WTC11 (cell line): ENCODE results near the gene LDLR.

ENCODE experiments used
- CREM ChIP-seq: sonication (generic); formaldehyde crosslinking; IDR thresholded peaks from 2 replicates; pipeline ENCODE4 v1.8.1; 2022; ENCODE audit warnings: mild to moderate bottlenecking, missing genetic modification reagents, moderate library complexity
- ETV6 ChIP-seq: sonication (generic); formaldehyde crosslinking; IDR thresholded peaks from 2 replicates; pipeline ENCODE4 v1.8.1; 2022; ENCODE audit warnings: mild to moderate bottlenecking, missing genetic modification reagents
- JUN ChIP-seq: sonication (generic); formaldehyde crosslinking; IDR thresholded peaks from 2 replicates; pipeline ENCODE4 v1.8.0; 2023; ENCODE audit warnings: mild to moderate bottlenecking, missing genetic modification reagents
- MYBL2 ChIP-seq: sonication (generic); formaldehyde crosslinking; IDR thresholded peaks from 2 replicates; pipeline ENCODE4 v1.8.1; 2023; ENCODE audit warnings: mild to moderate bottlenecking, moderate library complexity, missing genetic modification reagents
- NR1H2 ChIP-seq: sonication (generic); formaldehyde crosslinking; IDR thresholded peaks from 2 replicates; pipeline ENCODE4 v1.9.0; 2021; ENCODE audit warnings: mild to moderate bottlenecking, moderate library complexity, missing genetic modification reagents
- PRRX2 ChIP-seq: fragments of 250-450 bp; sonication (Bioruptor Pico); IDR thresholded peaks from 2 replicates; pipeline ENCODE4 v1.8.0; 2021; ENCODE audit warnings: mild to moderate bottlenecking
- SMAD4 ChIP-seq: sonication (generic); formaldehyde crosslinking; IDR thresholded peaks from 2 replicates; pipeline ENCODE4 v1.8.0; 2022; ENCODE audit warnings: mild to moderate bottlenecking, missing genetic modification reagents
- TF ChIP-seq, protein P1 (sequence below): sonication (generic); formaldehyde crosslinking; IDR thresholded peaks from 2 replicates; pipeline ENCODE4 v1.8.1; 2022; ENCODE audit warnings: low read depth, mild to moderate bottlenecking, moderate library complexity, missing genetic modification reagents, borderline replicate concordance
- TF ChIP-seq, protein P2 (sequence below): sonication (generic); formaldehyde crosslinking; IDR thresholded peaks from 2 replicates; pipeline ENCODE4 v1.8.0; 2022; ENCODE audit warnings: mild to moderate bottlenecking, missing genetic modification reagents
- TF ChIP-seq, protein P3 (sequence below): sonication (generic); formaldehyde crosslinking; conservative IDR thresholded peaks from 2 replicates; pipeline ENCODE4 v1.8.1; 2023; ENCODE audit warnings: mild to moderate bottlenecking, low read depth, missing genetic modification reagents, moderate library complexity
- TF ChIP-seq, protein P4 (sequence below): sonication (generic); formaldehyde crosslinking; IDR thresholded peaks from 2 replicates; pipeline ENCODE4 v1.8.1; 2022; ENCODE audit warnings: low read depth, missing genetic modification reagents, borderline replicate concordance
- TF ChIP-seq, protein P5 (sequence below): fragments of 200-600 bp; IDR thresholded peaks from 2 replicates; pipeline ENCODE4 v1.8.0; 2022; ENCODE audit warnings: antibody characterized with exemption

DNA sequence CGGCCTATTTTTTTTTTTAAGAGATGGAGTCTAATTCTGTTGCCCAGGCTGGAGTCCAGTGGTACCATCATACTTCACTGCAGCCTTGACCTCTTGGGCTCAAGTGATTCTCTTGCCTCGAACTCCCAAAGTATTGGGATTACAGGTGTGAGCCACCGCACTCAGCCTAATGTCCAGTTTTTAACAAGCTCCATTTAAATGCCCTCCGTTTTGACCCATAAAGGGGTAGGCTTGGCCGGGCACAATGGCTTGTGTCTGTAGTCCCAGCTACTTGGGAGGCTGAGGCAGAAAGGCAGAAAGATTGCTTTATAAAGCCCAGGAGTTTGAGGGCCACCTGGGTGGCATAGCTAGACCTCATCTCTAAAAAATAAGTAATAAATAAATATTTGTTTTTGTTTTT is 11.8 kb downstream of the LDLR start:
- TF ChIP-seq NR1H2 (CRISPR knock-in tag) (no peak), JUN (CRISPR knock-in tag) (no peak), MYBL2 (CRISPR knock-in tag) (no peak), ETV6 (CRISPR knock-in tag) (no peak), CREM (CRISPR knock-in tag) (no peak), PRRX2 (no peak), SMAD4 (CRISPR knock-in tag) (no peak)
- TF ChIP-seq, protein P1, sequence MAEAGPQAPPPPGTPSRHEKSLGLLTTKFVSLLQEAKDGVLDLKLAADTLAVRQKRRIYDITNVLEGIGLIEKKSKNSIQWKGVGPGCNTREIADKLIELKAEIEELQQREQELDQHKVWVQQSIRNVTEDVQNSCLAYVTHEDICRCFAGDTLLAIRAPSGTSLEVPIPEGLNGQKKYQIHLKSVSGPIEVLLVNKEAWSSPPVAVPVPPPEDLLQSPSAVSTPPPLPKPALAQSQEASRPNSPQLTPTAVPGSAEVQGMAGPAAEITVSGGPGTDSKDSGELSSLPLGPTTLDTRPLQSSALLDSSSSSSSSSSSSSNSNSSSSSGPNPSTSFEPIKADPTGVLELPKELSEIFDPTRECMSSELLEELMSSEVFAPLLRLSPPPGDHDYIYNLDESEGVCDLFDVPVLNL (CRISPR knock-in tag): no peak
- TF ChIP-seq, protein P2, sequence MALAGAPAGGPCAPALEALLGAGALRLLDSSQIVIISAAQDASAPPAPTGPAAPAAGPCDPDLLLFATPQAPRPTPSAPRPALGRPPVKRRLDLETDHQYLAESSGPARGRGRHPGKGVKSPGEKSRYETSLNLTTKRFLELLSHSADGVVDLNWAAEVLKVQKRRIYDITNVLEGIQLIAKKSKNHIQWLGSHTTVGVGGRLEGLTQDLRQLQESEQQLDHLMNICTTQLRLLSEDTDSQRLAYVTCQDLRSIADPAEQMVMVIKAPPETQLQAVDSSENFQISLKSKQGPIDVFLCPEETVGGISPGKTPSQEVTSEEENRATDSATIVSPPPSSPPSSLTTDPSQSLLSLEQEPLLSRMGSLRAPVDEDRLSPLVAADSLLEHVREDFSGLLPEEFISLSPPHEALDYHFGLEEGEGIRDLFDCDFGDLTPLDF (CRISPR knock-in tag): no peak
- TF ChIP-seq, protein P3, sequence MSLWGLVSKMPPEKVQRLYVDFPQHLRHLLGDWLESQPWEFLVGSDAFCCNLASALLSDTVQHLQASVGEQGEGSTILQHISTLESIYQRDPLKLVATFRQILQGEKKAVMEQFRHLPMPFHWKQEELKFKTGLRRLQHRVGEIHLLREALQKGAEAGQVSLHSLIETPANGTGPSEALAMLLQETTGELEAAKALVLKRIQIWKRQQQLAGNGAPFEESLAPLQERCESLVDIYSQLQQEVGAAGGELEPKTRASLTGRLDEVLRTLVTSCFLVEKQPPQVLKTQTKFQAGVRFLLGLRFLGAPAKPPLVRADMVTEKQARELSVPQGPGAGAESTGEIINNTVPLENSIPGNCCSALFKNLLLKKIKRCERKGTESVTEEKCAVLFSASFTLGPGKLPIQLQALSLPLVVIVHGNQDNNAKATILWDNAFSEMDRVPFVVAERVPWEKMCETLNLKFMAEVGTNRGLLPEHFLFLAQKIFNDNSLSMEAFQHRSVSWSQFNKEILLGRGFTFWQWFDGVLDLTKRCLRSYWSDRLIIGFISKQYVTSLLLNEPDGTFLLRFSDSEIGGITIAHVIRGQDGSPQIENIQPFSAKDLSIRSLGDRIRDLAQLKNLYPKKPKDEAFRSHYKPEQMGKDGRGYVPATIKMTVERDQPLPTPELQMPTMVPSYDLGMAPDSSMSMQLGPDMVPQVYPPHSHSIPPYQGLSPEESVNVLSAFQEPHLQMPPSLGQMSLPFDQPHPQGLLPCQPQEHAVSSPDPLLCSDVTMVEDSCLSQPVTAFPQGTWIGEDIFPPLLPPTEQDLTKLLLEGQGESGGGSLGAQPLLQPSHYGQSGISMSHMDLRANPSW: no peak
- TF ChIP-seq, protein P4, sequence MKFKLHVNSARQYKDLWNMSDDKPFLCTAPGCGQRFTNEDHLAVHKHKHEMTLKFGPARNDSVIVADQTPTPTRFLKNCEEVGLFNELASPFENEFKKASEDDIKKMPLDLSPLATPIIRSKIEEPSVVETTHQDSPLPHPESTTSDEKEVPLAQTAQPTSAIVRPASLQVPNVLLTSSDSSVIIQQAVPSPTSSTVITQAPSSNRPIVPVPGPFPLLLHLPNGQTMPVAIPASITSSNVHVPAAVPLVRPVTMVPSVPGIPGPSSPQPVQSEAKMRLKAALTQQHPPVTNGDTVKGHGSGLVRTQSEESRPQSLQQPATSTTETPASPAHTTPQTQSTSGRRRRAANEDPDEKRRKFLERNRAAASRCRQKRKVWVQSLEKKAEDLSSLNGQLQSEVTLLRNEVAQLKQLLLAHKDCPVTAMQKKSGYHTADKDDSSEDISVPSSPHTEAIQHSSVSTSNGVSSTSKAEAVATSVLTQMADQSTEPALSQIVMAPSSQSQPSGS (CRISPR knock-in tag): no peak
- TF ChIP-seq, protein P5, sequence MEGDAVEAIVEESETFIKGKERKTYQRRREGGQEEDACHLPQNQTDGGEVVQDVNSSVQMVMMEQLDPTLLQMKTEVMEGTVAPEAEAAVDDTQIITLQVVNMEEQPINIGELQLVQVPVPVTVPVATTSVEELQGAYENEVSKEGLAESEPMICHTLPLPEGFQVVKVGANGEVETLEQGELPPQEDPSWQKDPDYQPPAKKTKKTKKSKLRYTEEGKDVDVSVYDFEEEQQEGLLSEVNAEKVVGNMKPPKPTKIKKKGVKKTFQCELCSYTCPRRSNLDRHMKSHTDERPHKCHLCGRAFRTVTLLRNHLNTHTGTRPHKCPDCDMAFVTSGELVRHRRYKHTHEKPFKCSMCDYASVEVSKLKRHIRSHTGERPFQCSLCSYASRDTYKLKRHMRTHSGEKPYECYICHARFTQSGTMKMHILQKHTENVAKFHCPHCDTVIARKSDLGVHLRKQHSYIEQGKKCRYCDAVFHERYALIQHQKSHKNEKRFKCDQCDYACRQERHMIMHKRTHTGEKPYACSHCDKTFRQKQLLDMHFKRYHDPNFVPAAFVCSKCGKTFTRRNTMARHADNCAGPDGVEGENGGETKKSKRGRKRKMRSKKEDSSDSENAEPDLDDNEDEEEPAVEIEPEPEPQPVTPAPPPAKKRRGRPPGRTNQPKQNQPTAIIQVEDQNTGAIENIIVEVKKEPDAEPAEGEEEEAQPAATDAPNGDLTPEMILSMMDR: no peak
